Measurements from ENCODE around the gene HNRNPCL1.
"Not testable (repeated sequence)": the region's sequence is repeated elsewhere in the genome, so short reads cannot be mapped to it uniquely, and the experiment has no call there.

DNA sequence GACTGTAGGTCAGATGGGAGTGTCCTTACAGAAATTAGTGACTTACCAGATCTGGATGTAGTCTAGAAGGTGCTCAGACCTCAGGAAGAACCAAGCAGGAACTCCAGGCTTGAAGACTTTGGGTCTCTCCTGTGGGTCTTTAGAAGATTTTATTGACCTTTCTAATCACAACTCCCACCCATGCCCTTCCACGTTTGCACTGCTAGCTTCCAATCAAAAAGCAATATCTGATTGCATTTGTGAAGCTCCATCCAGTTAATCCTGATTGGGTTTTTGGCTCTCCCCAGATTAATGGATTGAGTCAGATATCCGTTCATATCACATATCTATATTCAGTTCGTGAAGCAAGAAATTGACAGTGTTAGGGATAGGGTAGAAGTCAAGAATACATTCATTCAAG lies 17.2 kb downstream of the HNRNPCL1 start, which contains the start of gene PRAMEF11:
- TF ChIP-seq, protein P1, sequence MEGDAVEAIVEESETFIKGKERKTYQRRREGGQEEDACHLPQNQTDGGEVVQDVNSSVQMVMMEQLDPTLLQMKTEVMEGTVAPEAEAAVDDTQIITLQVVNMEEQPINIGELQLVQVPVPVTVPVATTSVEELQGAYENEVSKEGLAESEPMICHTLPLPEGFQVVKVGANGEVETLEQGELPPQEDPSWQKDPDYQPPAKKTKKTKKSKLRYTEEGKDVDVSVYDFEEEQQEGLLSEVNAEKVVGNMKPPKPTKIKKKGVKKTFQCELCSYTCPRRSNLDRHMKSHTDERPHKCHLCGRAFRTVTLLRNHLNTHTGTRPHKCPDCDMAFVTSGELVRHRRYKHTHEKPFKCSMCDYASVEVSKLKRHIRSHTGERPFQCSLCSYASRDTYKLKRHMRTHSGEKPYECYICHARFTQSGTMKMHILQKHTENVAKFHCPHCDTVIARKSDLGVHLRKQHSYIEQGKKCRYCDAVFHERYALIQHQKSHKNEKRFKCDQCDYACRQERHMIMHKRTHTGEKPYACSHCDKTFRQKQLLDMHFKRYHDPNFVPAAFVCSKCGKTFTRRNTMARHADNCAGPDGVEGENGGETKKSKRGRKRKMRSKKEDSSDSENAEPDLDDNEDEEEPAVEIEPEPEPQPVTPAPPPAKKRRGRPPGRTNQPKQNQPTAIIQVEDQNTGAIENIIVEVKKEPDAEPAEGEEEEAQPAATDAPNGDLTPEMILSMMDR (IDR thresholded peaks at IDR 0.05), result not testable (repeated sequence)
- TF ChIP-seq POLR2A (IDR thresholded peaks at IDR 0.05), result not testable (repeated sequence)

Measured in uterus (tissue), 2 donors.